ENCODE results near the gene CD81. TPM values are rescaled to one million over a fixed set of nuclear protein-coding genes. Genes with fewer than 3 reads are reported as not detected.

The CD81 gene, protein sequence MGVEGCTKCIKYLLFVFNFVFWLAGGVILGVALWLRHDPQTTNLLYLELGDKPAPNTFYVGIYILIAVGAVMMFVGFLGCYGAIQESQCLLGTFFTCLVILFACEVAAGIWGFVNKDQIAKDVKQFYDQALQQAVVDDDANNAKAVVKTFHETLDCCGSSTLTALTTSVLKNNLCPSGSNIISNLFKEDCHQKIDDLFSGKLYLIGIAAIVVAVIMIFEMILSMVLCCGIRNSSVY
- 10 to 100 TPM; 54.5 to 87.0 (median 66.8) TPM for total RNA-seq

DNA sequence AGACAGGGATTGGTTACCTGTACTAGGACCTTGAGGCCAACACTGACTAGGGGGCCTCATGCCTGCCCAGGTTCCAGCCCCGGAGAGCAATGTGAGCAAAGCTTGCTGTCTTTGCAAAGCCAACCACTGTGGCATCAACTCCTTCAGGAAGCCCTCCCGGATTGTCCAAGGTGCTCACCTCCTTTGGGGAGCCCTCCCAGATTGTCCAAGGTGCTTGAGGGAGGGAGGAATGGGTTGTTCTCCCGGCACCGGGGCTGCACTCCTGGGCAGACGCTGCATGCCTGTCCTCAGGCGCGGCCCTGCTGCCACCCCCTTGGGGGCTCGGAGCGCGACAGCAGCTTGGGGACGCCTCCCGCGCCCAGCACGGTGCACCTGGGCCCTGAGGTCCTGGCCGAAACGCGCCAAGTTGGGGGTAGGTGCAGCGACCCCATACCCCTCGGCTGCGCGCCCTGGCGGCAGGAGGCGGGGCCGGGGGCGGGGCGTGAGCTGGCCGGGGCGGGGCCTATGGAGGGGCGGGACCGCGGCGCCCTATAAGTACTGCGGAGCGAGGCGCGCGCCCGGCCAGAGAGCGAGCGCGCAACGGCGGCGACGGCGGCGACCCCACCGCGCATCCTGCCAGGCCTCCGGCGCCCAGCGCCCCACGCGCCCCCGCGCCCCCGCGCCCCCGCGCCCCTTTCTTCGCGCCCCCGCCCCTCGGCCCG lies at the start of gene CD81:
CD81 (plus strand) TSS at position 560 of the 701 bp plus-strand sequence. CDS start 240 bp downstream, outside the sequence.
- no peaks in the 10 kb centered on the region for H3K27me3 ChIP-seq
- no peak for DNase-seq
- H3K36me3 ChIP-seq, result no peaks in the 10 kb centered on the region
- ATAC-seq, result peak; percentile 73 to 77
- peak; percentile 35 to 56 for TF ChIP-seq POLR2A (IDR thresholded peaks at IDR 0.05)
- TF ChIP-seq, protein P1, sequence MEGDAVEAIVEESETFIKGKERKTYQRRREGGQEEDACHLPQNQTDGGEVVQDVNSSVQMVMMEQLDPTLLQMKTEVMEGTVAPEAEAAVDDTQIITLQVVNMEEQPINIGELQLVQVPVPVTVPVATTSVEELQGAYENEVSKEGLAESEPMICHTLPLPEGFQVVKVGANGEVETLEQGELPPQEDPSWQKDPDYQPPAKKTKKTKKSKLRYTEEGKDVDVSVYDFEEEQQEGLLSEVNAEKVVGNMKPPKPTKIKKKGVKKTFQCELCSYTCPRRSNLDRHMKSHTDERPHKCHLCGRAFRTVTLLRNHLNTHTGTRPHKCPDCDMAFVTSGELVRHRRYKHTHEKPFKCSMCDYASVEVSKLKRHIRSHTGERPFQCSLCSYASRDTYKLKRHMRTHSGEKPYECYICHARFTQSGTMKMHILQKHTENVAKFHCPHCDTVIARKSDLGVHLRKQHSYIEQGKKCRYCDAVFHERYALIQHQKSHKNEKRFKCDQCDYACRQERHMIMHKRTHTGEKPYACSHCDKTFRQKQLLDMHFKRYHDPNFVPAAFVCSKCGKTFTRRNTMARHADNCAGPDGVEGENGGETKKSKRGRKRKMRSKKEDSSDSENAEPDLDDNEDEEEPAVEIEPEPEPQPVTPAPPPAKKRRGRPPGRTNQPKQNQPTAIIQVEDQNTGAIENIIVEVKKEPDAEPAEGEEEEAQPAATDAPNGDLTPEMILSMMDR (IDR thresholded peaks at IDR 0.05 in 4 of 5, conservative IDR thresholded peaks at IDR 0.05 in 1 of 5), result peak in 1 of 5 experiments; percentile 11
- in situ Hi-C loops (cut with MboI; ENCODE audit: low sequenced_read_pairs in 4 of 4), result no loop called here
- intact Hi-C loops (cut with DNase I; ENCODE audit: low total_unique reads), result loop anchor here (5.0 kb wide), 3 partner anchors 40 to 70 kb away; no protein-coding TSS in a partner anchor
- H3K27ac ChIP-seq, result peak within 1 kb of the TSS; percentile 89 to 95 (median 91)
- peaks cover 30 to 37% of the 10 kb centered on the region in 2 donors for H3K4me1 ChIP-seq
- H3K9me3 ChIP-seq, result no peaks in the 10 kb centered on the region
- peak within 1 kb of the TSS; percentile 73 to 98 (median 92) for H3K4me3 ChIP-seq

DNA sequence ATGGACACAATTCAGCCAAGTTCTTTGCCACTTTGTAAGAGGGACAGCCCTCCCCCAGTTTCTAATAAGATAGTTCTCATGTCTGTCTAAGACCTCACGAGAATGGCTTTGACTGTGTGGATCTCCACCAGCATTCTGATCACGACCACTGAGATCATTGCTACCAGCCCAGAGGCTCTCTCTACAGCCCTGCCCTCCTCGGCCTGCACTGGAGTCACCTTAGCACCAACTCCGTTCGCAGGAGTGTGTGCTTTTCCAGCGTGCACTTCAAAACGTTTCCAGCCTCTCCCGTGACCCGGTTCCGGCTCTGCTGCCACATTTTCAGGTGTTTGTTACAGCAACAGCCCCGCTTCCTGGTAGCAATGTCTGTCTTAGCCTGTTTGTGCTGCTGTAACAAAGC lies 49.1 kb upstream of the CD81 start:
- ATAC-seq (no peak), DNase-seq (no peak)
- Histone ChIP-seq H3K27ac (no peak overlapping the region), H3K4me3 (no peak overlapping the region), H3K9me3 (no peaks in the 10 kb centered on the region), H3K36me3 (no peaks in the 10 kb centered on the region), H3K27me3 (no peaks in the 10 kb centered on the region), H3K4me1 (peaks cover 4 to 5% of the 10 kb centered on the region in 2 donors)
- intact Hi-C loops (cut with DNase I; ENCODE audit: low total_unique reads) (loop anchor here (5.0 to 10.0 kb wide), 3 partner anchors 49 to 559 kb away; partner anchors contain the start of genes CD81 and CDKN1C), in situ Hi-C loops (cut with MboI; ENCODE audit: low sequenced_read_pairs in 4 of 4) (no loop called here)
- TF ChIP-seq, protein P1 (IDR thresholded peaks at IDR 0.05 in 4 of 5, conservative IDR thresholded peaks at IDR 0.05 in 1 of 5), result no peak
- TF ChIP-seq POLR2A (IDR thresholded peaks at IDR 0.05), result no peak

DNA sequence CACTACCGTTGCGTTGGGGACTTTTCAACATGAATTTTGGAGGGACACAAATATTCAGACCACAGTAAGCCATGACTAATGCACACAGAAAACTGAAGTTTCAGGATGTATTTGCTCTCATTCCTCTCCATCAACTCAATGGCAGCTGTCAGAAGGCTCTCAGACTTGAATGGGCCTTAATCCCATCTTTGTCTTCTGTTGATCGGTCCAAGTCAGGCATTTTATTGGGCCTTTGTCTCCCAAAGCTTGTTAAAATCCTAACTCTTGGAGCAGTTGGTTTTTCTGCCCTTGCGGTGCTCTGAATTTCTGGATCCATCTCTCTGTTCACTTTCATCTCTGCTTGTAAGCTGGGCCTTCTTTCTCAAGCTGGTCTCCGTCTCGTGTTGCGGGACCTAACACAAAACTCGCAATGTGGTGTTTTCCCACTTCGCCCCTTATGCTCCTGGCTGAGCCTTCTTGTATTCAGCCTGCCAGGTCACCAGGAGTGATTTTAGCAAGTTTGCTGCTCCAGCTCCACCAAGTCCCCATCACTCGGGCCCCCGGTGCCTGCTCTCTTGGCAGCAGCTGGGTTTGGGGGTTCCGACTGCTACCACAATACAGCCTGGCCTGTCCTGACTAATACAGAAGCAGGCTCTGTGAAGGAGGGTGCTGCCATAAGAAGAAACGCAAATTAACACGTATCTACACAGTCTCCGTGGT lies 48.3 kb upstream of the CD81 start:
- Histone ChIP-seq H3K27ac (no peak overlapping the region), H3K36me3 (no peaks in the 10 kb centered on the region), H3K4me1 (peaks cover 4 to 5% of the 10 kb centered on the region in 2 donors), H3K4me3 (no peak overlapping the region), H3K27me3 (no peaks in the 10 kb centered on the region), H3K9me3 (no peaks in the 10 kb centered on the region)
- ATAC-seq (no peak), DNase-seq (no peak)
- intact Hi-C loops (cut with DNase I; ENCODE audit: low total_unique reads) (loop anchor here (5.0 to 10.0 kb wide), 3 partner anchors 48 to 558 kb away; partner anchors contain the start of genes CD81 and CDKN1C), in situ Hi-C loops (cut with MboI; ENCODE audit: low sequenced_read_pairs in 4 of 4) (no loop called here)
- no peak for TF ChIP-seq POLR2A (IDR thresholded peaks at IDR 0.05)

DNA sequence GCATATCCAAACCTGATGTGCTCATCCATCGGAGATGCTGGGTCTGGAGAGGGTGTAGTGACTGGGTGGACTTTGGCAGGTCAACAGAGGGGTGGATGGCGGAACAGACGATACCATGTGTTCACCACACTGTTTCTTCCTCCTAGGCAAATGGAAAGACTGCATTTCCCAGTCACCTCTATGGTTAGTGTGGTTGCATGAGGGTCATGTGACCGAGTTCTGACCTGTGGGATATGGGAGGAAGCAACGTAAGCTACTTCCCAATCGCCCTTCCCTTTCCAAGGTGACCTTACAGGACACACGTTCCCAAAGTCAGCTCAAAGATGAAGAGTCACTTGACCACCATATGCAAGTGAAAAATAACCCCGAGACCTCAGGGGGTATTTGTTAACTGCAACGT lies 47.6 kb upstream of the CD81 start:
- ATAC-seq, result no peak
- Histone ChIP-seq H3K27ac (no peak overlapping the region), H3K4me1 (peaks cover 4 to 5% of the 10 kb centered on the region in 2 donors), H3K27me3 (no peaks in the 10 kb centered on the region), H3K9me3 (no peaks in the 10 kb centered on the region), H3K4me3 (no peak overlapping the region), H3K36me3 (no peaks in the 10 kb centered on the region)
- TF ChIP-seq POLR2A (IDR thresholded peaks at IDR 0.05), result no peak
- TF ChIP-seq, protein P1 (IDR thresholded peaks at IDR 0.05 in 4 of 5, conservative IDR thresholded peaks at IDR 0.05 in 1 of 5), result no peak
- in situ Hi-C loops (cut with MboI; ENCODE audit: low sequenced_read_pairs in 4 of 4) (no loop called here), intact Hi-C loops (cut with DNase I; ENCODE audit: low total_unique reads) (loop anchor here (5.0 to 10.0 kb wide), 3 partner anchors 48 to 558 kb away; partner anchors contain the start of genes CD81 and CDKN1C)
- no peak for DNase-seq

Data from gastrocnemius medialis (tissue), 4 donors.